ENCODE results near the gene ELAVL3.
"Not testable (repeated sequence)": the region's sequence is repeated elsewhere in the genome, so short reads cannot be mapped to it uniquely, and the experiment has no call there.

The ELAVL3 gene

GRCh38 chr19:11486661-11487503, 6.0 kb upstream of the ELAVL3 start:
- DNase-seq, result no peak

DNA sequence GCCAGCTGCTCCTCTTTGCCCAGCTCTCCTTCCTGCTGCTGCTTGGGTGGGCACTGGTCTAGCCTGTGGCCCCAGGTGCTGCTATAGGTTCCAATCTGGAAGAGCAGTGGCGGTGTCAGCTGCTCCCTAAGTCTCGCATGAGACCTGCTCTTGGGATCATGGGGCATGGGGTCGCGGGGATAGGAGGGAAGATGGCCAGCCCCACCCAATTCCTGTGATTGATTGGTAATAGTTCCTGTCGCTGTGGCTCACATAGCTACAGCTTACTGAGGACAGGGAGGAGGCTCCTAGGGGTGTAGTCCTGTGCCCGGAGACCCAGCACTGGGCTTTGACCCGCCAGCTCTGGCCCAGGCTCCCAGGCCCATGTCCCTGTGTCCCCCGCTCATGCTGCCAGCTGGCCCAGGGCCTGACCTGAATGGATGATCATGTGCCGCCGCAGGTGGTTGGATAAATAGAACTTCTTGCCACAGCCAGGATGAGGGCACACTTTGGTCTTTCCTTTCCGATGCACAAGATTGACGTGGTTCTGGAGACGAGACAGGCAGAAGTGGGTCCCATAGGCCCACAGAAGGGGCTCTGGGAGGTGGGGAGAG, 4.5 kb upstream of the ELAVL3 start:
- peak in 1 of 14 donors; percentile 54 for DNase-seq

DNA sequence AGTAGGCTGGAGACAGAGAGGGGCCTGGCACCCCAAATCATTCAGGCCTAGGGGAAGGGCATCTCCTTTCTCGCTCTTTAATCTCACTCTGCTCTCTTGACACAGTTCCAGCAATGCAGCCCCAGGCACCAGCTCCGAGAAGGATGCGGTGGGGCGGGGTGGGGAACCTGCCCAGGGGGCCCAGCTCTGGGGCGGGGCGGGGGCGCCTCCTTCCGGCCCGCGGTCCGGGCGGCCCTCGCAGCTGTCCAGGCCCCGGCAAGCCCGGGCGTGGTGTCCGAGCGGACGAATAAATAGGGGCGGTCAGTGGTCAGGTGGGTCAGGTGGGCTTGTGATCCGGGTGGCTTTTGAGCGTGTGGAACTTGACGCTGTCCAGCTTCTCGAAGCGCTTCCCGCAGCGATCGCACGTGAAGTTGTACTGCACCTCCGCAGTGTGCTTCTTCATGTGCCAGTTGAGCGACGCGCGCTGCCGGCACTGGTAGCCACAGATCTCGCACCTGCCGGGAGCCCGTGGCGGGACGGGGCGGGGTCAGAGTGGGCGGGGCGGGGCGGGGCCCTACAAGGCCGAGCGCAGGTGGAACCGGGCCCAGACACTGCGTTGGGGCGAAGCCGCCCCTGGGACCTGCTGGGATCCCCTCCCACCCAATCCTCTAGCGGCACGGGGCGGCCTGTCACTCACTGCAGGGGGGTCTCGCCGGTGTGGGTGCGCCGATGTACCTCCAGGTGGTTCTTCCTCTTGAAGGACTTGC, 2.7 kb upstream of the ELAVL3 start:
- no peak for DNase-seq

GRCh38 chr19:11482384-11483050, 1.7 kb upstream of the ELAVL3 start:
- DNase-seq, result peak in 13 of 14 donors; percentile 81 to 96 (median 89)

DNA sequence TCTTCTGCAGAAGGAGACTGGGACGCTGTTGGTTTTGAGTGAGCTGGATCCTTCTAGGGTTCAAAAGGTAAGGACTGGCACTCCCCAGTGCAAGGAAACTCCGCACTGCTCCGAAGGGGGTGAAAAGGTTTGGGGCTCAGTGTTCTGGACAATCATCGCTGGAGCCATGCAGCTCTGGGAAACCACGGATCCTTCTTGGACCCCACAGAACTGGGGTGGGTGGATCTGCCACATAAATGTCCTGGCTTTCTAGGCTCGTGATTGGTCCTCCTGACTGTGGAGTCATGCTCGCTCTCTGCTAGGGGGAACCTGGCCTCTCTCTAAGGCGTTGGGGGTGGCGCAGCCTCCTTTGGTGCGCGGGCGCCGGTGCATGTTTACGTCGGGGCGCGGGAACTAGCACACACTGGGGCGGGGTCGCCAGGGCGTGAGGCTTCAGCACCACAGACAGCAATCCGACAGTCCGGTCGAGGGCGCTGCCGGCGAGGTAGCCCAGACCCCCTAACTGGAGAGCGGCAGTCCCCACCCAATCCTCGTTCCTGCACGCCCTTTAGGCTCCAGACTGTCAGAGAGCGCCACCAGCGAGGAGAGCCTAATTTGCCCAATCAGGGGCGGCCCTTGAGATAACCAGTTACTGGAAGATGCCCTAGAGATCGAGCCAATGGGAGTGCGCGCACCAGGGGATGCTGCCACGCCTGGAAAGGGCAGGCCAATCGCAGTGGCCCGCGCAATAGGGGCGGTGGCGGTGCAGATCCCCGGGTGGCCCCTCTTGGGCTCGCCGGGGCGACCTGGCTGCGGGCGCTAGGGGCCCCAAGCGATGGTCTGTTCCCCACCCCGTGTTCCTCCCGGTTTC, 913 bp upstream of the ELAVL3 start:
- peak; percentile 35 to 98 (median 92) for DNase-seq

DNA sequence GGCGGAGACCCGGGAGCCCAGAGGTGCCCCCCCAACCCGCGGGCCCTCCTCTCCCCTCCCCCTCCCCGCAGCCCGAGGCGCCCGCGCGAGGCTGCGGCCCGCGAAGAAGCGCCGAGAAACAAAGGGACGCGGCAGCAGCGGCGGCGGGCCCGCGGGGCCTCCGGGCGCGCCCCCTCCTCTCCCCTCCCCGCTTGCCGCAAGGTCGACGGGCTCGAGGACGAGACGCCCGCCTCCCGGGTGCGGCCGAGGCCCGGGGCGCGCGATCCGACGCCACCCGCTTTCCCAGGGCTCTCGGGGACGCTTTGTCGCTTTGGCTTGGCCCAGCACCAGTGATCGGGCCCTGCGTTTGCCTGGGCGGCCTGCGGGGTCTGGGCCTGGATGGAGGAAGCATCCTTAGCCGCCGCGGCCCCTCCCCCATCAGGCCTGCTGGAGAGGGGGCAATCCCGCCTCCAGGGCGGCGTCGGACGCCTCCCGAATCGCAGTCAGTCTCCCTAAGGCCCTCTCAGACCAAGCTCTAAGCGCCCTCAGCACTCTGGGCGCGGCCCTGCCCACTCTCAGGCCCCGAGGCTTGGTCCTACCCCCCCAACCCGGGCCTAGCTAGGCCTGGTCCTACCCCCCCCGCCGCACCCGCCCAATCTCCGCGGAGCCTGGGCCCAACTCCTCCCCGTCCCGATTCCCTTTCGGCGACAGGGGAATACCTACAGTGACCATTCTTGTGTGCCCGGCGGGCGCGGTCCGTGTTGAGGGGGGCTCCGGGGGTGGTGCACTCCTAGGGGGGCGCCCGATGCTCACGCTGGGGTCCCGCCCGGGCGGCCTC, 740 bp downstream of the ELAVL3 start:
- DNase-seq, result peak in 8 of 14 donors; percentile 16 to 52 (median 38)

DNA sequence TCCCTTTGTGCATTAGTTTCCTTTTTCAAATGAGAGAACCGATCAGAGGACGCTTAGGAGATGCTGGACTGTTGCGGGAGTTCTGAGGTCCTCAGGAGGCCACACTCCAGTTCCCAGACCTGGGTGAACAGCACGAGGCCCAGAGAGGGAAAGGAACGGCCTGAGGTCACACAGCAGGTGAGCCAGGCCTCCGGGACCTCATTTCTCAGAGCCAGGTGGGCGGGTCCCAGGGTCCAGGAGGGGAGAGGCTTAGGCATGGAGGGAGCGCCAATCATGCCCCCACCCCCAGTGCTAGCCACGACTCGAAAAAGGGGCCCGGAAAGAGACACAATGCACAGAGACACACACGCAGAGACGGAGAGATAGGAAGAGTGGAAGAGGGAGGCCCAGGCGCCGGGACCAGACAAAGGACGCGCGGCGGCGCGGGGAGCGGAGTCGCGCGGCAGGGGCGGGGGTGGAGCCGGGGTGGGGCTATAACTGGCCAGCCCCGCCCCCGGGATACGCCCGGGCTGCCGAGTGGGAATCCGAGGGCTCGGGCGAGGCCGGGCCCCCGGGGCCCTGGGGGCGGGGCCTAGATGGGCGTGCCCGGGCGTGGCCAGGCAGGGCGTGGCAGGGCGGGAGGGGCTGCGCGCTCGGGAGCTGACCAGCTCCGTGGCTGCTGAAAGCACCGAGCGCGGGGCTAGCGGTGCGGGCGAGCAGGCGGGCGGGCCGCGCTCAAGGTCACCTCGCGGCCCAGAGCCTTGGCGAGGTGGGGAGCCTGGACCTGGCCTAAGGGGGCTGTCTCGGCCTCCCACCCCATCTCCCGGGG, 1.6 kb downstream of the ELAVL3 start:
- peak in 13 of 14 donors; percentile 19 to 81 (median 48) for DNase-seq

- DNase-seq, result peak in 9 of 14 donors; percentile 8 to 50 (median 23)
Measured at GRCh38 chr19:11478167-11479089, 2.4 kb downstream of the ELAVL3 start.

DNA sequence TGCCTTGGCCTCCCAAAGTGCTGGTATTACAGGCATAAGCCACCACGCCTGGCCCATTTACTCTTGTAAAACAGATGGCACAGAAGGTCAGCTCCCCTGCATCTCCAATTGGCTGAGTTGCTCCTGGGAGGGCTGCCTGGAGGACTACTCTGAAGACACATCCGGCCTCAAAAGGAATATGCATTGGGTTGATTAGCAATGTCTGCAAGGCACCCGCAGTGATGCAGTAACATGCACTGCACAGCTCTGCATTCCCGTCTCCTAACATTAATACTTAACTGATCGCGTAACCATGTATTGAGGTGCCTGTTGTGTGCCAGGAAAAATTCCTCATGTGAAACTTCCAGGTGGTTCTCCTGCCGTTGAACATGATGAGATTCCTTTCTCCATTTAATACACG, 5.0 kb downstream of the ELAVL3 start:
- peak in 1 of 14 donors; percentile 54 for DNase-seq

DNA sequence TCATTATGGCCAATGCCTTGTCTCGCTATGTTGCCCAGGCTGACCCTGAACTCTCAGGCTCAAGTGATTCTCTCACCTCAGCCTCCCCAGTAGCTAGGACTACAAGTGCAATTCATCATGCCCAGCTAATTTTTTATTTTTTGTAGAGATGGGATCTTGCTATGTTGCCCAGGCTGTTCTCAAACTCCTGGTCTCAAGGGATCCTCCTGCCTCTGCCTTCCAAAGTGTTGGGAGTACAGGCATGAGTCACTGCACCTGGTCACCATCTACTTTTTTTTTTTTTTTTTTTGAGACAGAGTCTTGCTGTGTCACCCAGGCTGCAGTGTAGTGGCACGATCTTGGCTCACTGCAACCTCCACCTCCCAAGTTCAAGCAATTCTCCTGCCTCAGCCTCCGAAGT, 5.5 kb downstream of the ELAVL3 start:
- DNase-seq, result not testable (repeated sequence)

GRCh38 chr19:11473725-11474124, 7.1 kb downstream of the ELAVL3 start:
- DNase-seq, result no peak

DNA sequence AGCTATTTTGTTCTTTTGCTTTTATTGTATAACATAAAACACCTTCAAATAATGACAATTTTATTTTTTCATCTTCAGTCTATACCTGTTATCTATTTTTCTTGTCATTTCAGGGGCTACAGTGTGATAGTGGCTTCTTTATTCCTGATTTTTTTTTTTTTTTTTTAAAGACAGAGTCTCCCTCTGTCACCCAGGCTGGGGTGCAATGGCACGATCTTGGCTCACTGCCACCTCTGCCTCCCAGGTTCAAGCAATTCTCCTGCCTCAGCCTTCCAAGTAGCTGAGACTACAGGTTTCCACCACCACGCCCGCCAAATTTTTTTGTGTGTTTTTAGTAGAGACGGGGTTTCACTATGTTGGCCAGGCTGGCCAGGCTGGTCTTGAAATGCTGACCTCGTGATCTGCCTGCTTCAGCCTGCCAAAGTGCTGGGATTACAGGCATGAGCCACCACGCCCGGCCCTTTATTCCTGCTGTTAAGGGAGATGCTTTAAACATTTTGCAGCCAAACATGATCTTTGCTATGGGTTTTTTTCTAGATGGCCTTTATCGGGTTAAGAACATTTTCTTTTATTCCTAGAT, 12.5 kb downstream of the ELAVL3 start:
- DNase-seq, result not testable (repeated sequence)

- no peak for DNase-seq
Measured at GRCh38 chr19:11465600-11465999, 15.2 kb downstream of the ELAVL3 start.

DNA sequence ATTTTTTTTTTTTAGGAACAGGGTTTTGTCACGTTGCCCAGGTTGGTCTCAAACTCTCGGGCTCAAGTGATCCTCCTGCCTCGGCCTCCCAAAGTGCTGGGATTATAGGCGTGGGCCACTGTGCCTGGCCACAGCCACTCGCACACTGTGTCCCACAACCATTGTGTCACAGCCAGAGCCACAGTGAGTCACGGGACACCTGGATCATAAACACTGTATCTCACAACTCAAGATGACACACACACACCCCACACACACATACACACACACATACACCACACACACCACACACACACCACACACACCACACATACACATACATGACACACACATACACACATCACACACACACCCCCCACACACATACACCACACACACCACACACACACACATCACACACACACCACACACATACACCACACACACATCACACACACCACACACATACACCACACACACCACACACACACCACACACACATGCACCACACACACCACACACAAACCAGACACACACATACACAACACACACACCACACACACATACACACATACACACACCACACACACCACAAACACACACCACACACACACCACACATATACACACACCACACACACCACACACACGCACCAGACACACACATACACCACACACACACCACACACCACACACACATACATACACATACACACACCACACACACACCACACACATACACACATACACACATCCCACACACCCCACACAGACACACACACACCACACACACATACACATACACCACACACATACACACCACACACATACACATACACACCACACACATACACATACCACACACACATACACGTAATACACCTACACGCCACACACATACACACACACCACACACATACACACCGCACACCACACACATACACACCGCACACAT, 16.2 kb downstream of the ELAVL3 start:
- DNase-seq, result no peak

DNA sequence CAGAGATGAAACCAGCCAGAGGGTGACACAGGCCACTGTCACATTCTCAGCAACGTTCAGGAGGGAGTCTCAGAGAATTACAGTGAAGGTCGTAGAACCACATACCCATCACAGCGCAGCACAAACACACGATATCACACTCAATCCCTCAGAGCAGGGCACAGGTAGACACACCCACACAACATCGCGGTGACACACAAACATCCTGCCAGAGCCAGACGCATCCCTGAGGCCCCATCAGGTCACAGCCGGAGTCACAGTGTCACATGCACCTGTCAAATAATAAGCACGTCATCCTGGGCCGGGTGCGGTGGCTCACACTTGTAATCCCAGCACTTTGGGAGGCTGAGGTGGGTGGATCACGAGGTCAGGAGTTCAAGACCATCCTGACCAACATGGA, 17.5 kb downstream of the ELAVL3 start:
- DNase-seq, result no peak

DNA sequence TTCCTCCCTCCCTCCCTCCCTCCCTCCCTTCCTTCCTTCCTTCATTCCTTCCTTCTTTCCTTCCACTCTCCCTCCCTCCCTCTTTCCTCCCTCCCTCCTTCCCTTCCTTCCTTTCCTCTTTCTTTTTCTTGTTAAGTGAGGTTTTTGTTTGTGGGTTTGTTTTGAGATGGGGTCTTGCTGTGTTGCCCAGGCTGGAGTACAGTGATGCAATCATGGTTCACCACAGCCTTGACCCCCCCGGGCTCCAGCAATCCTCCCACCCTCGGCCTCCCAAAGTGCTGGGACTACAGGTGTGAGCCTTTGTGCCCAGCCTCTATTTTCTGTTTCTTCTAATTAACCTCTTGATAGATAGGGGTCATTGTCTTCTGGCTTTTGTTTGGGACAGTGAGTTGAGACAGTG, 19.4 kb downstream of the ELAVL3 start:
- no peak for DNase-seq

GRCh38 chr19:11460207-11460606, 20.6 kb downstream of the ELAVL3 start:
- no peak for DNase-seq
